Vagina (tissue), 2 donors: Measurements from ENCODE around the gene FIBCD1.

Experiments
- CTCF ChIP-seq, 3 experiments: fragments of 450-650 bp in 2 of 3; fragments of 200-600 bp in 1 of 3; sonication (generic) in 1 of 3; IDR thresholded peaks; one replicate each; pipeline ENCODE4 v1.5.1; 2017 to 2019; ENCODE audit warnings: antibody characterized with exemption in 3 of 3, mild to moderate bottlenecking in 2 of 3, moderate library complexity in 2 of 3
- POLR2A ChIP-seq, 2 donors: fragments of 450-650 bp; IDR thresholded peaks; one replicate each; pipeline ENCODE4 v1.6.1; 2017; ENCODE audit warnings: antibody characterized with exemption in 2 of 2, mild to moderate bottlenecking in 2 of 2, moderate library complexity in 2 of 2
- POLR2AphosphoS5 ChIP-seq, 2 donors: sonication (generic); formaldehyde crosslinking; IDR thresholded peaks; one replicate each; pipeline ENCODE4 v1.9.0; 2017; ENCODE audit warnings: antibody characterized with exemption in 2 of 2, mild to moderate bottlenecking in 2 of 2, low read depth in 1 of 2; ENCODE audit not compliant: insufficient read depth in 1 of 2

GRCh38 chr9:130880599-130881220 lies 58.3 kb downstream of the FIBCD1 start:
- TF ChIP-seq CTCF (IDR thresholded peaks at IDR 0.05) (no peak), POLR2AphosphoS5 (IDR thresholded peaks at IDR 0.05; ENCODE audit: insufficient read depth in 1 of 2, low read depth in 1 of 2) (peak in 1 of 2 donors; percentile 34), POLR2A (IDR thresholded peaks at IDR 0.05) (no peak)
